ENCODE data around the gene NCOA1.
"Not testable (repeated sequence)": the region's sequence is repeated elsewhere in the genome, so short reads cannot be mapped to it uniquely, and the experiment has no call there.

The NCOA1 gene

GRCh38 chr2:24792542-24792873 is 301.5 kb downstream of the NCOA1 start:
- peak overlapping the region; percentile 99 for H3K4me3 ChIP-seq (ENCODE audit: low read length)
- DNase-seq (ENCODE audit: low read depth, low spot score), result no peak

- DNase-seq (ENCODE audit: low read depth, low spot score), result peak; percentile 94
- H3K4me3 ChIP-seq (ENCODE audit: low read length), result peak within 1 kb of the TSS; percentile 99
Observed at GRCh38 chr2:24792874-24793760, 302.1 kb downstream of the NCOA1 start, which contains the start of the genes CENPO and PTRHD1. Gene CENPO (plus strand): TSS chr2:24793425. CDS start chr2:24793920, 495 bp downstream. Gene PTRHD1 (minus strand): TSS chr2:24793391. CDS start chr2:24793377, 14 bp downstream.

- DNase-seq (ENCODE audit: low read depth, low spot score), result no peak
- peak overlapping the region; percentile 99 for H3K4me3 ChIP-seq (ENCODE audit: low read length)
Observed at GRCh38 chr2:24793761-24794435, 302.8 kb downstream of the NCOA1 start.

GRCh38 chr2:24797644-24798043 is 306.6 kb downstream of the NCOA1 start:
- DNase-seq (ENCODE audit: low read depth, low spot score), result no peak
- H3K4me3 ChIP-seq (ENCODE audit: low read length), result no peak overlapping the region

- not testable (repeated sequence) for H3K4me3 ChIP-seq (ENCODE audit: low read length); DNase-seq (ENCODE audit: low read depth, low spot score)
Observed at GRCh38 chr2:24800487-24800886, 309.4 kb downstream of the NCOA1 start.

GRCh38 chr2:24805811-24806660 is 315.0 kb downstream of the NCOA1 start:
- DNase-seq (ENCODE audit: low read depth, low spot score); H3K4me3 ChIP-seq (ENCODE audit: low read length): not testable (repeated sequence)

GRCh38 chr2:24806661-24807036 is 315.6 kb downstream of the NCOA1 start:
- H3K4me3 ChIP-seq (ENCODE audit: low read length), result no peak overlapping the region
- no peak for DNase-seq (ENCODE audit: low read depth, low spot score)

GRCh38 chr2:24809316-24810007 is 318.4 kb downstream of the NCOA1 start:
- H3K4me3 ChIP-seq (ENCODE audit: low read length), result no peak overlapping the region
- DNase-seq (ENCODE audit: low read depth, low spot score), result no peak

- H3K4me3 ChIP-seq (ENCODE audit: low read length), result no peak overlapping the region
- no peak for DNase-seq (ENCODE audit: low read depth, low spot score)
Observed at GRCh38 chr2:24813691-24814137, 322.7 kb downstream of the NCOA1 start.

- no peak for DNase-seq (ENCODE audit: low read depth, low spot score)
Observed at GRCh38 chr2:24814516-24814915, 323.5 kb downstream of the NCOA1 start.

GRCh38 chr2:24815171-24815570 is 324.1 kb downstream of the NCOA1 start:
- no peak for DNase-seq (ENCODE audit: low read depth, low spot score)
- no peak overlapping the region for H3K4me3 ChIP-seq (ENCODE audit: low read length)

More at GRCh38 chr2:24814516-24814915, 323.5 kb downstream of the NCOA1 start:
- H3K4me3 ChIP-seq (ENCODE audit: low read length), result no peak overlapping the region

GRCh38 chr2:24816404-24816803 is 325.4 kb downstream of the NCOA1 start:
- no peak overlapping the region for H3K4me3 ChIP-seq (ENCODE audit: low read length)
- no peak for DNase-seq (ENCODE audit: low read depth, low spot score)

GRCh38 chr2:24816884-24817283 is 325.8 kb downstream of the NCOA1 start:
- H3K4me3 ChIP-seq (ENCODE audit: low read length), result no peak overlapping the region
- DNase-seq (ENCODE audit: low read depth, low spot score), result no peak

GRCh38 chr2:24818721-24819167 is 327.7 kb downstream of the NCOA1 start:
- no peak for DNase-seq (ENCODE audit: low read depth, low spot score)
- H3K4me3 ChIP-seq (ENCODE audit: low read length), result no peak overlapping the region

- DNase-seq (ENCODE audit: low read depth, low spot score), result no peak
- no peak overlapping the region for H3K4me3 ChIP-seq (ENCODE audit: low read length)
Observed at GRCh38 chr2:24819442-24820174, 328.6 kb downstream of the NCOA1 start.

- no peak for DNase-seq (ENCODE audit: low read depth, low spot score)
- H3K4me3 ChIP-seq (ENCODE audit: low read length), result no peak overlapping the region
Observed at GRCh38 chr2:24820175-24820513, 329.1 kb downstream of the NCOA1 start.
